Endodermal cell (in vitro differentiated cells): Measurements from ENCODE around the gene SH3BP4. TPM values are rescaled to one million over a fixed set of nuclear protein-coding genes. Genes with fewer than 3 reads are reported as not detected.

Experiments
- DNase-seq: peaks from one replicate; pipeline ENCODE4 v3.0.0-alpha.2; 2017
- H3K27ac ChIP-seq: 2 replicates; pipeline ENCODE4 v1.5.1; 2013; ENCODE audit warnings: mild to moderate bottlenecking, low read depth, low read length, moderate library complexity
- H3K27me3 ChIP-seq: 2 replicates; pipeline ENCODE4 v1.6.1; 2013; ENCODE audit warnings: mild to moderate bottlenecking, low read length, moderate library complexity; ENCODE audit not compliant: insufficient read depth, control insufficient read depth, poor library complexity, severe bottlenecking
- H3K36me3 ChIP-seq: 2 replicates; pipeline ENCODE4 v1.7.0; 2013; ENCODE audit warnings: mild to moderate bottlenecking, low read length, moderate library complexity; ENCODE audit not compliant: control insufficient read depth, insufficient read depth
- H3K4me1 ChIP-seq: one replicate; pipeline ENCODE4 v1.7.0; 2013; ENCODE audit warnings: low read length; ENCODE audit not compliant: control insufficient read depth, insufficient read depth
- H3K4me3 ChIP-seq: 2 replicates; pipeline ENCODE4 v1.5.1; 2013; ENCODE audit warnings: mild to moderate bottlenecking, low read length, moderate library complexity
- H3K9ac ChIP-seq: 2 replicates; pipeline ENCODE4 v1.6.1; 2013; ENCODE audit warnings: mild to moderate bottlenecking, low read length, moderate library complexity; ENCODE audit not compliant: poor library complexity, severe bottlenecking; ENCODE audit errors: extremely low read depth
- H3K9me3 ChIP-seq: 2 replicates; pipeline ENCODE4 v1.6.1; 2013; ENCODE audit warnings: mild to moderate bottlenecking, low read length, moderate library complexity; ENCODE audit not compliant: control insufficient read depth
- H3K27ac Mint-ChIP-seq: 2 replicates; pipeline ENCODE4 v1.8.0; 2020; ENCODE audit warnings: mixed read lengths
- H3K27me3 Mint-ChIP-seq: 2 replicates; pipeline ENCODE4 v1.8.0; 2021; ENCODE audit warnings: mild to moderate bottlenecking, mixed read lengths; ENCODE audit not compliant: insufficient read depth
- H3K36me3 Mint-ChIP-seq: 2 replicates; pipeline ENCODE4 v1.8.0; 2020; ENCODE audit warnings: low read depth, mixed read lengths
- H3K4me1 Mint-ChIP-seq: 2 replicates; pipeline ENCODE4 v1.8.0; 2020; ENCODE audit warnings: mixed read lengths
- H3K4me3 Mint-ChIP-seq: 2 replicates; pipeline ENCODE4 v1.8.0; 2020; ENCODE audit warnings: mild to moderate bottlenecking, moderate library complexity, mixed read lengths
- H3K9me3 Mint-ChIP-seq: 2 replicates; pipeline ENCODE4 v1.8.0; 2020; ENCODE audit warnings: mild to moderate bottlenecking, mixed read lengths
- WGBS, 2 experiments: methylation state at CpG; one replicate each; pipeline versions ENCODE4 v1.1.5 to v1.1.7; 2013; ENCODE audit warnings: missing lambda C conversion rate in 2 of 2, mixed read lengths in 1 of 2; ENCODE audit not compliant: insufficient coverage in 1 of 2, insufficient read length in 1 of 2; 5-methylcytosine and 5-hydroxymethylcytosine counted together
- total RNA-seq, 2 donors: library from RNA; stranded (reverse); fragmentation: NEBNext Ultra II Directional in 1 of 2; extraction: Animal tissue kit (Norgen Biotek cat#: 25700) in 1 of 2; gene quantifications; 2 replicates in 1 of 2; 3 replicates in 1 of 2; pipeline ENCODE4 v1.2.1, GENCODE V29; 2021
- TF ChIP-seq, protein P1 (sequence below): fragments of 200-600 bp; sonication (generic); conservative IDR thresholded peaks from 2 replicates; pipeline ENCODE4 v1.5.0; 2021; ENCODE audit warnings: antibody characterized with exemption, mild to moderate bottlenecking

SH3BP4 gene
- total RNA-seq, 2 donors from 2014 or later, result 49.1 to 53.4 TPM

DNA sequence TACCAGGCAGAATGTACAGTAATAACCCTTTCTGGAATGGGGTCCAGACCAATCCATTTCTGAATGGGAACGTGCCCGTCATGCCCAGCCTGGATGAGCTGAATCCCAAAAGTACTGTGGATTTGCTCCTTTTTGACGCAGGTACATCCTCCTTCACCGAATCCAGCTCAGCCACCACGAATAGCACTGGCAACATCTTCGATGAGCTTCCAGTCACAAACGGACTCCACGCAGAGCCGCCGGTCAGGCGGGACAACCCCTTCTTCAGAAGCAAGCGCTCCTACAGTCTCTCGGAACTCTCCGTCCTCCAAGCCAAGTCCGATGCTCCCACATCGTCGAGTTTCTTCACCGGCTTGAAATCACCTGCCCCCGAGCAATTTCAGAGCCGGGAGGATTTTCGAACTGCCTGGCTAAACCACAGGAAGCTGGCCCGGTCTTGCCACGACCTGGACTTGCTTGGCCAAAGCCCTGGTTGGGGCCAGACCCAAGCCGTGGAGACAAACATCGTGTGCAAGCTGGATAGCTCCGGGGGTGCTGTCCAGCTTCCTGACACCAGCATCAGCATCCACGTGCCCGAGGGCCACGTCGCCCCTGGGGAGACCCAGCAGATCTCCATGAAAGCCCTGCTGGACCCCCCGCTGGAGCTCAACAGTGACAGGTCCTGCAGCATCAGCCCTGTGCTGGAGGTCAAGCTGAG is 89.6 kb downstream of the SH3BP4 start:
- Histone ChIP-seq H3K27ac (no peak overlapping the region), H3K4me3 (no peak overlapping the region), H3K9ac (no peak overlapping the region), H3K9me3 (no peaks in the 10 kb centered on the region), H3K27me3 (no peaks in the 10 kb centered on the region), H3K4me1 (no peaks in the 10 kb centered on the region), H3K36me3 (peaks cover 86% of the 10 kb centered on the region)
- Mint-ChIP-seq H3K9me3 (no peaks in the 10 kb centered on the region), H3K27ac (no peak overlapping the region), H3K4me3 (no peak overlapping the region), H3K4me1 (no peaks in the 10 kb centered on the region), H3K27me3 (no peaks in the 10 kb centered on the region), H3K36me3 (peaks cover 76% of the 10 kb centered on the region)
- TF ChIP-seq, protein P1, sequence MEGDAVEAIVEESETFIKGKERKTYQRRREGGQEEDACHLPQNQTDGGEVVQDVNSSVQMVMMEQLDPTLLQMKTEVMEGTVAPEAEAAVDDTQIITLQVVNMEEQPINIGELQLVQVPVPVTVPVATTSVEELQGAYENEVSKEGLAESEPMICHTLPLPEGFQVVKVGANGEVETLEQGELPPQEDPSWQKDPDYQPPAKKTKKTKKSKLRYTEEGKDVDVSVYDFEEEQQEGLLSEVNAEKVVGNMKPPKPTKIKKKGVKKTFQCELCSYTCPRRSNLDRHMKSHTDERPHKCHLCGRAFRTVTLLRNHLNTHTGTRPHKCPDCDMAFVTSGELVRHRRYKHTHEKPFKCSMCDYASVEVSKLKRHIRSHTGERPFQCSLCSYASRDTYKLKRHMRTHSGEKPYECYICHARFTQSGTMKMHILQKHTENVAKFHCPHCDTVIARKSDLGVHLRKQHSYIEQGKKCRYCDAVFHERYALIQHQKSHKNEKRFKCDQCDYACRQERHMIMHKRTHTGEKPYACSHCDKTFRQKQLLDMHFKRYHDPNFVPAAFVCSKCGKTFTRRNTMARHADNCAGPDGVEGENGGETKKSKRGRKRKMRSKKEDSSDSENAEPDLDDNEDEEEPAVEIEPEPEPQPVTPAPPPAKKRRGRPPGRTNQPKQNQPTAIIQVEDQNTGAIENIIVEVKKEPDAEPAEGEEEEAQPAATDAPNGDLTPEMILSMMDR, result no peak
- no peak for DNase-seq
- WGBS, 2 experiments, result 97 to 98% methylated on average over 21 to 31 of the region's 31 CpGs

- Mint-ChIP-seq H3K4me1 (no peaks in the 10 kb centered on the region), H3K36me3 (peaks cover 78% of the 10 kb centered on the region), H3K9me3 (no peaks in the 10 kb centered on the region), H3K4me3 (no peak overlapping the region), H3K27ac (no peak overlapping the region), H3K27me3 (no peaks in the 10 kb centered on the region)
- Histone ChIP-seq H3K36me3 (peaks cover 88% of the 10 kb centered on the region), H3K4me1 (no peaks in the 10 kb centered on the region), H3K9ac (no peak overlapping the region), H3K4me3 (no peak overlapping the region), H3K27ac (no peak overlapping the region), H3K27me3 (no peaks in the 10 kb centered on the region), H3K9me3 (no peaks in the 10 kb centered on the region)
- TF ChIP-seq, protein P1, result no peak
- DNase-seq, result no peak
- 95 to 99% methylated on average over 17 to 25 of the region's 25 CpGs for WGBS, 2 experiments
Measured at GRCh38 chr2:235041918-235042575, 90.2 kb downstream of the SH3BP4 start.

- Histone ChIP-seq H3K4me1 (no peaks in the 10 kb centered on the region), H3K9me3 (no peaks in the 10 kb centered on the region), H3K4me3 (no peak overlapping the region), H3K9ac (no peak overlapping the region), H3K27ac (no peak overlapping the region), H3K36me3 (peaks cover 82% of the 10 kb centered on the region), H3K27me3 (no peaks in the 10 kb centered on the region)
- Mint-ChIP-seq H3K4me3 (no peak overlapping the region), H3K4me1 (no peaks in the 10 kb centered on the region), H3K36me3 (peaks cover 78% of the 10 kb centered on the region), H3K27me3 (no peaks in the 10 kb centered on the region), H3K9me3 (no peaks in the 10 kb centered on the region), H3K27ac (no peak overlapping the region)
- no peak for DNase-seq
- TF ChIP-seq, protein P1, result no peak
- WGBS, 2 experiments, result 96 to 98% methylated on average over 35 to 42 of the region's 49 CpGs
Measured at GRCh38 chr2:235042576-235043515, 91.0 kb downstream of the SH3BP4 start.
